HCEC 1CT (cell line): ENCODE results near the gene GGACT.
"Not testable (repeated sequence)": the region's sequence is repeated elsewhere in the genome, so short reads cannot be mapped to it uniquely, and the experiment has no call there.

Source experiments
- DNase-seq: peaks from one replicate; pipeline ENCODE4 v3.0.0-alpha.2; 2017

The GGACT gene

DNA sequence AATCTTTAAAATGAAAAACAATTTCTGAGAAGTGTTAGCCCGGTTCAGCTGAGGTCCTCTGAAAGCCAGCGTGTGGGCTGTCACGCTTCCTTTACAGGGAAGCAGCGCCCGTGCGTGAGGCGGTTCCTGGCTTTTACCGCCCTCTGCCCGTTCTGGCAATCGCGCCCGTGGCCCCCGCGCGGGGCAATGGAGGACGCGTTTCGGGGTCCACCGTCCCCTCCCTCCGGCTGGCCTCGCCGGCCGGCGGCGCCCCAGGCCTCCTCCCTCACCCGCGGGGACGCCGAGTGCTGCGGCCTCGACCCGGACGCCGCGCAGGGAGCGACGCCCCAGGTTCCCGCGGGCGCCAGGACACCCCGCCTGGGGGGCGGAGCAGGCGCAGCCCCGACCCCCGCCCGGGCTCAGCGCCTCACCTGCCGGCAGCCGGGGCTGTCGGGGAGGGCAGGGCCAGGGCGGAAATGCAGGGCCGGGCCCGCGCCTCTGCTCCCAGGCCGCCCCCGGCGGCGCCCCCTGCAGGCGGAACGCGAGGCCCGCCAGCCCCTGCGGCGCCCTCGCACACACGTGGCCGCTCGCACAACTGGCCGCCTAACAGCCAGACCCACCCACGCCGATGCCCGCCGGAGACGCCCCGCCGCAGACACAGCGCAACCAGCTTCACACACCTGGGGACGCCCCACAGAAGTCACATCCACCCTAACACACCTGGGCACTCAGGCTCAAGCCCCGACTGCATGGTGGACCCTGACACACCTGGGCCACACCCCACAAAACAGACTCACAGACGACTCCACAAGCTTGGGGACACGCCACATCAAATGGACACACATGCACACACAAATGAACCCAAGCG is at the start of gene GGACT:
GGACT (minus strand) TSS at position 459 of the 847 bp plus-strand sequence. CDS start 56,198 bp downstream, outside the sequence.
- DNase-seq = peak; percentile 25

DNA sequence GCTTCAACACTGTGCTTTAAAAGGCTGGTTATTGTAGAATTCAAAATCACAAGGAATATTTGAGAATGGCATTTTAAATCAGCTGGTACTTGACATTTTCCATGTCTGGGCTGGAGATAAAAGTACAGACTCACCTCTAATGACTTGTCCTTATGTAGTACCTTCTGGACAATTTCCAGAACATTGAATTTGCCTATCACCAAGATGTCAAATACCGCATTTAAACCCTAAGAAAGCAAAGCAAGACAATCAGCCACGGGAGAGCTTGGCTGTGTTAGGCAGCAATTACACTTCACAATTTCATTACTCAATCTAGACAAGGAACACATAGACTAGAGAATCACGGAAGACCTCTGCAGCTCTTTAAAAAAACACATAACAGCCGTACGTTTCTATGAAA is 49.2 kb upstream of the GGACT start:
- DNase-seq = no peak

GRCh38 chr13:100637380-100637779 is 48.8 kb upstream of the GGACT start:
- DNase-seq = no peak

GRCh38 chr13:100636441-100636840 is 47.9 kb upstream of the GGACT start:
- no peak for DNase-seq

DNA sequence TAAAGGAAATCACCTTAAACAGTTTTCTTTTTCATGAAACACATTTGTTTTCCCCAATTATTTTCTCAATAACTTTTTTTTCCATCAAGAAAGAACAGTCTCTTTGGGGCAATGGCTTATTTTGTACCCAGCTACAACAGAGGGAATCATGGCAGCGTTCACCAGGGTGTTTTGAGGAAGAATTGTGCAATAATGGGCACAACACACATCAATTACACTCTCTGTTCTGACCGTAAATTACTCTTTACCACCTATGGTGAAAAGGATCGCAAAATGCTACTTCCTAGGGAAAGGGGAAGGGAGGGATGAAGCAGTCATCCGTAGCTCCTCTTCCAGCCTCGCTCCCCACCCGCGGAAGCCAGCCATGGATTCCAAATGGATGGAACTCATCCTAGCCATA is 47.4 kb upstream of the GGACT start:
- DNase-seq = no peak

- DNase-seq = no peak
Measured at GRCh38 chr13:100634696-100635095, 46.1 kb upstream of the GGACT start.

DNA sequence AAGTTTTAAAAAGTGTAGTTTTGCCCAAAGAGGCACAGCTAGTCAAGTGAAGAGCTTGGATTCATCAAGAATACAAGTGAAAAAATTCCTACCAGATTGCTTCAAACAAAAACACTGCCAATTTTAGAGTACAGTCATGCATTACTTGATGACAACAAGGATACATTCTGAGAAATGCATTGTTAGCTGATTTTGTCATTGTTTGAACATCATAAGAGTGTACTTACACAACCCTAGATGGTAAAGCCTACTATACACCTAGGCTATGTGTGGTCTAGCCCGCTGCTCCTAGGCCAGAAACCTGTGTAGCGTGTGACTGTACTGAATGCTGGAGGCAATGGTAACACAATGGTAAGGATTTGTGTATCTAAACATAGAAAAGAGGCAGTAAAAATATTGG is 44.9 kb upstream of the GGACT start:
- DNase-seq = peak; percentile 94

DNA sequence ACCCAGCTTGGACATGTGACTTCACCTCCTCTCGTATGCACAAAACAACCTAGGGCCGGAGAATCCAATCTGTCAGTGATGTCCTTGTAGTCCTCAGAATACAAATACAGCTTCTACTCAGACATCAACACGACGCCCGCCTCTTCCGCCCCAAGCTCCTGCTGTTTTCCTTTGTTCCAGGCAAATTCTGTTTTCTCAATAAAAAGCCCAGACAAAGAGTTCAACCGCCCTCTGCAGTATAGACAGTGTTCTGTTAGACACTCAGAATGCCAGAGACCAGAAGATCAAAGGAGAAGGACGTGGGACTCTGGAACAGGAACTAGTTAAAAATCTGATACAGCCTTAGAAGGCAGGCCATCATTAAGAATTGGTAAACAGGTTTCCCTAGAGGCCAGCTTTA is 42.0 kb upstream of the GGACT start:
- no peak for DNase-seq

- no peak for DNase-seq
Measured at GRCh38 chr13:100627120-100627519, 38.5 kb upstream of the GGACT start.

DNA sequence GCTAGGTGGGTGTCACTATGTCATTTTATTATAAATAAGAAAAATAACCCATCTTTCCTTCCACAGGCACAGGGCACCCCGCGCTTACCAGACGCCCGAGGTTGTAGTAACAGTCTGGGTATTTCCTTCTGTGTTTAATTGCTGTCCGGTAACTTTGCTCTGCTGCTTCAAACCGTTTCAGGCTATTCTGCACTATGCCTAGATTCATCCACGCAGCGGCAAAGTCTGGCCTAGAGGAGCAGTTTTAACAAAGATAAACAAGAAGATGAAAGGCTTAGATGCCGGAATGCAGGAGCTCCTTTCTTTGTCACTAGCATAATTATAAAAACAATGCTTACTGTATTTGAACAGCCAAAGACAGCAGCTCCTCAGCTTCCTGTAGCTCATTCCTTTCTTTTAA is 36.9 kb upstream of the GGACT start:
- no peak for DNase-seq

DNA sequence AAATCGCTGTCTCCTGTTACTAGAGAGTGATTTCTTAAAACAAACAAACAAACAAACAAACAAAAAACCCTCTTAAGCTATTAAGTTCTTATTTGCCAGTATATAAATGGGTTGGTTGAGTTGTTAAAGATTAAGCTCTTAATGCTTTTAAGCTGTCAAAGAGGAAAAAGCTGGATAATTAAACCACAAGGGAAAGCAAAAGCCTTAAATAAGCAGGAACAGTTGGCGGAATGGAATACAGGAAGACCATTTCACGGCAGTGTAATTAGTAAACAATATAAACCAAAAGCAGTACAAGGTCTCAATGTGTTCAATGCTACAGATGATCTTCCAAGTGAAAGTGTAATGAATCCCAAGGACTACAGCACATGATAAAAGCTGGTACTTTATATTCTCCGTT is 32.2 kb upstream of the GGACT start:
- no peak for DNase-seq

DNA sequence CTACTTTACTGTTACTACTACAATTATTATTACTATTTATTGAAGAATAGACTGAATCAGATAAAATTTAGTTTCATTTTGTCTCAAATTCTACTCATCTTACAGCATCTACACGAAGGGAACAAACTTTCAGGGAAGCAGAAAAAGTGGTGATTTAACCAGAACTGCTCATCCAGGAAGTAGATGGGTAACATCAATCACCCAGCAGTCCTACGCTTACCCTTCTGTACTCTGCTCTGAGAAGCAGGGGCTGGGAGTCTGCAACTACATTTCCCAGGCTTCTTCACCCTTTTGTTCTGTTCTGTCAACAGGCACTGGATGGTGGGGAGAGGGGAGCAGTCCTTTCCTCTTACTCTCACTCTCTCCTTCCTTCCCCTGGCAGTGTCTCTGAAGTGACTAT is 31.4 kb upstream of the GGACT start:
- DNase-seq = no peak

GRCh38 chr13:100618897-100619296 is 30.3 kb upstream of the GGACT start:
- not testable (repeated sequence) for DNase-seq

DNA sequence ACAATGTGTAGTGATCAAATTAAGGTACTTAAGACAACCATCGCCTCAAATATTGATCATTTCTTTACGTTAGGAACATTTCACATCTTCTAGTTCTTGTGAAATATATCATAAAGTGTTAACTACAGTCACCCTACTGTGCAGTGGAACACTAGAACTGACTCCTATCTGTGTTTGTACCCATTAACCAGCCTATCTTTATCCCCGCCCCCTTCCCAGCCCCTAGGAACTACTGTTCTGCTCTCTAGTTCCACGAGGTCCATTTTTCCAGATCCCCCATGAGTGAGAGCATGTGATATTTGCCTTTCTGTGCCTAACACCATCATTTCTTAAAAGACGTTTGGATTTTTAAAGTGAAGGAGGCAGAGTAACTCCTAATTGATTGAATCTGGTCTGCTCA is 24.4 kb upstream of the GGACT start:
- no peak for DNase-seq

GRCh38 chr13:100611678-100612492 is 23.3 kb upstream of the GGACT start:
- no peak for DNase-seq

DNA sequence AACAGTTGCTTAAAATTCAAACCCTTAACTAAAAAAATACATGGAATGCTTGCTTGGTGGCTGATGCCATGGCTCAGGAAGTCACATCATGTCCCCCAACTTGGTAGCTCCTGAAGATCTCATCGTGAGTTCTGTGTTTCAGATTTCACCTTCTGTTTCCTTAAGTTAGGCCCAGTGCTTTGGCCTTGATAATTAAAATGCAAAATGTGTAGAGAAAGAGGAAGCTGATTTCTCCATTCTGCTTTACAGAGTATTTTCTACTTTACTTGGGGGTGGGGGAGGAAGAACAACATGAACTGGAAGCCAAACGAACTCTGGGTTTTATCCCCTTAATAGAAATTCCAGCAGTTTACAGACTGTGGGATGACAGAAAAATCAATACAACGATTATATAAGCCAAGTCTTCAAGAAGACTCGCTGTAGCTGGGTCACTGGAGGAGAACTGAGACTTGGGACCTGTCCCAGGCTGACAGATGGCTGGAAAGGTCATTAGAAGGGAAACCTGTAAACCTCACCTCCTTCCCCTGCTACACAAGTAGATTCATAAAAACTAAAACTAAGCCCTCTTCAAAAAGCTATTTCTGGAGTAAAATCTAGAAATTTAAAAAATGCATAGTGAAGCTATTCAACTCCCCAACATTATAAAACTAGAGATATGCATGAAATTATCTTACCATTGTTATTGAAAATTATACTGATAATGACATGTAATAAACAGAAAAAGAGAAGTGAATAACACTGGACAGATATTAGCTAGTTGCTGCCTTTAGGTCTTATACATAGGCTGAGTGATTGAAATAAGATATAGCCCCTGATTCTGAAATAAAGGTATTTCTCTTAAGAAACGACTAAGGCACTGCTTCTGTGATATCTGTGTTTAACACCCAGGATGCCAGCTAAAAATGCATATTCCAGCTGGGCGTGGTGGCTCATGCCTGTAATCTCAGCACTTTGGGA is 22.1 kb upstream of the GGACT start:
- DNase-seq = no peak

- DNase-seq = no peak
Measured at GRCh38 chr13:100608906-100609305, 20.3 kb upstream of the GGACT start.

DNA sequence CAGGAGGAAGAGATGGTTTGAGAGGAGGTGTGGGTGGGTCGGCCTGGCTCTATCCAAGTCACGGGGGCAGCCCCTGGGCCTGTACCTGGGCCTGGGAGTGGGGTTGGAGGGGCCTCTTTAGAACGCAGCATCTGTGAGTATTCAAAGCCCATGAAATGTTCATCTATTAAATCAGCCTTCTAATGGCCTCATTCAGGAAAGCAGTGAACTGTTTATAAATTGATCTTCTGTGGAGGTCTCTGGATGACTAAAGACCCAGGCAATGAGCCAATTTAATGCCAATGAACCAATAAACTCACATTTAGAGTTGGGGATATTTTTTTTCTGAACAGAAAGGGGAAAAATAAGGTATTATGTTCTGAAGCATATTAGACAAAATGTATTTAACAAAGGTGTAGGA is 19.9 kb upstream of the GGACT start:
- no peak for DNase-seq

GRCh38 chr13:100604918-100605710 is 16.5 kb upstream of the GGACT start:
- no peak for DNase-seq

GRCh38 chr13:100602493-100603111 is 14.0 kb upstream of the GGACT start:
- DNase-seq = no peak

DNA sequence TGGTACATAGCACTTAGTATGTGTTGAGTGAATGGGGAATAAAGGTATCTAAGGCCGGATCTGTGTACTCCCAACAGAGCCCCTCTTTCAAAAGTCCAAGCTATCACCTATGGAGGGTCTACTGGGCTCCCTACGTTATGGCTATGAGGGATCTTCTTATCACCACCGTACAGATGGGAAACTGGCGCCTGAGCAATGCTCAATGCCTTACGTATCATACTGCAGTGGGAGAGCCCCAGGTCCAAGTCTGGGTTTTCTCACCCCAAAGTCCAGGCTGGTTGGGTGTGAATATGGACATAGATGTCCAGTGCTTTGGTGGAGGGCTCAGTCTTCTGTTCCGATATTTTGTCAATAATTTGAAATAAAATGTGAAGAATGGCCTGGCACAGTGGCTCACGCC is 13.1 kb upstream of the GGACT start:
- DNase-seq = no peak

DNA sequence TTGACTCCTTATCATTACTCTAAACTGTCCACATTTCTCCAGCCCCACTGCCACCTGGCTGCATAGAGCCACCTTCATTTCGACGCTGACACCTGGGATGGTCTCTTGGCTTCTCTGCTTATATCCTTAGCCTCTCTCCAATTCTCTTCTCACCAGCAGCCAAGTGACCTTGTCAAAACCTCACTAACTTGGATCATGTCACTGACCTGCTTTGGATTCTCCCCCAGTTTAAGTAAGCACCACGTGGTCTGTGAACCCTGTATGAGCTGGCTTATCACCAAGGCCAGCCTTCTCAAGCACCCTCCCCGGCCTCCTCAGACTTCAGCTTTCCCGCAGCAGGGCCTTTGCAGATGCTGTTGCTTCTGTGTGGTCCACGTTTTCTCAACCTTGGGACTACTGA is 12.3 kb upstream of the GGACT start:
- DNase-seq = no peak
